IMR-90 (cell line): Measurements from ENCODE around the gene NUBPL. TPM values are rescaled to one million over a fixed set of nuclear protein-coding genes. Genes with fewer than 3 reads are reported as not detected.
A peak's percentile ranks its signal among the peaks of the same experiment; 100 is the strongest.

ENCODE experiments used
- ATAC-seq: fragments of 200-7000 bp; cut with Tn5 transposase; 2 replicates; pipeline ENCODE4 v1.9.1; 2020; ENCODE audit warnings: low read depth, mild to moderate bottlenecking, moderate library complexity
- BruUV-seq: library from RNA; stranded (reverse); fragments of 400-500 nt; replicated peaks from 2 replicates; lab custom pipeline; 2021; lab: Mats Ljungman, UMichigan
- CTCF ChIA-PET: fragments of 300-600 bp; formaldehyde crosslinking; extraction: SDS; loops from one replicate; lab custom pipeline; 2021; ENCODE audit warnings: antibody characterized with exemption; lab: Yijun Ruan, JAX
- POLR2A ChIA-PET: fragments of 300-600 bp; sonication (Branson Sonifier 250); formaldehyde crosslinking; loops from one replicate; lab custom pipeline; 2022; ENCODE audit warnings: antibody characterized with exemption; ENCODE audit not compliant: unreplicated experiment; lab: Charles Lee
- DNase-seq: peaks from one replicate; pipeline ENCODE4 v3.0.0; 2013
- H2AFZ ChIP-seq: replicated peaks from 2 replicates; pipeline ENCODE3; 2013; ENCODE audit warnings: low read length, mild to moderate bottlenecking; ENCODE audit not compliant: poor library complexity
- H2AK5ac ChIP-seq: 2 replicates; pipeline ENCODE4 v1.6.1; 2013; ENCODE audit warnings: low read depth, low read length, inconsistent platforms
- H2AK9ac ChIP-seq: replicated peaks from 2 replicates; pipeline ENCODE3; 2013; ENCODE audit warnings: mild to moderate bottlenecking, low read depth, low read length, moderate library complexity; ENCODE audit not compliant: poor library complexity
- H2BK120ac ChIP-seq: 2 replicates; pipeline ENCODE4 v1.6.1; 2013; ENCODE audit warnings: low read depth, low read length, inconsistent platforms
- H2BK15ac ChIP-seq: 3 replicates; pipeline ENCODE4 v1.6.1; 2013; ENCODE audit warnings: low read depth, low read length, inconsistent platforms
- H2BK20ac ChIP-seq: 2 replicates; pipeline ENCODE4 v1.6.1; 2013; ENCODE audit warnings: low read depth, mild to moderate bottlenecking, inconsistent platforms, low read length, moderate library complexity
- H2BK5ac ChIP-seq: 2 replicates; pipeline ENCODE4 v1.6.1; 2013; ENCODE audit warnings: mild to moderate bottlenecking, low read depth, low read length, inconsistent platforms; ENCODE audit not compliant: poor library complexity, severe bottlenecking
- H3K14ac ChIP-seq: replicated peaks from 2 replicates; pipeline ENCODE4 v1.6.1; 2013; ENCODE audit warnings: low read depth, low read length, inconsistent platforms
- H3K18ac ChIP-seq: 2 replicates; pipeline ENCODE4 v1.6.1; 2013; ENCODE audit warnings: low read depth, low read length, control low read depth
- H3K23ac ChIP-seq: 2 replicates; pipeline ENCODE4 v1.6.1; 2013; ENCODE audit warnings: low read depth, low read length, inconsistent platforms
- H3K27ac ChIP-seq: 2 replicates; pipeline ENCODE4 v1.5.1; 2013; ENCODE audit warnings: mild to moderate bottlenecking, control low read depth, low read length; ENCODE audit not compliant: insufficient read depth
- H3K27me3 ChIP-seq: 2 replicates; pipeline ENCODE4 v1.6.1; 2013; ENCODE audit warnings: low read length; ENCODE audit not compliant: control insufficient read depth, insufficient read depth
- H3K36me3 ChIP-seq: 2 replicates; pipeline ENCODE4 v1.6.1; 2013; ENCODE audit warnings: low read length, mixed read lengths; ENCODE audit not compliant: control insufficient read depth, insufficient read depth
- H3K4ac ChIP-seq: 2 replicates; pipeline ENCODE4 v1.6.1; 2013; ENCODE audit warnings: low read depth, low read length, inconsistent platforms
- H3K4me1 ChIP-seq: 2 replicates; pipeline ENCODE4 v1.6.1; 2013; ENCODE audit warnings: low read length, mixed read lengths; ENCODE audit not compliant: control insufficient read depth, insufficient read depth
- H3K4me2 ChIP-seq: 2 replicates; pipeline ENCODE4 v1.6.1; 2013; ENCODE audit warnings: low read depth, mild to moderate bottlenecking, control low read depth, low read length, moderate library complexity
- H3K4me3 ChIP-seq: 2 replicates; pipeline ENCODE4 v1.5.1; 2013; ENCODE audit warnings: low read depth, mild to moderate bottlenecking, control low read depth, low read length, moderate library complexity; ENCODE audit not compliant: insufficient read depth
- H3K56ac ChIP-seq: 2 replicates; pipeline ENCODE4 v1.6.1; 2013; ENCODE audit warnings: low read length, inconsistent platforms; ENCODE audit not compliant: insufficient read depth; ENCODE audit errors: extremely low read depth
- H3K79me1 ChIP-seq, 2 experiments: 2 replicates each; pipeline ENCODE4 v1.6.1; 2013; ENCODE audit warnings: low read length in 2 of 2, inconsistent platforms in 1 of 2, low read depth in 1 of 2
- H3K9ac ChIP-seq: 2 replicates; pipeline ENCODE4 v1.6.1; 2013; ENCODE audit warnings: low read depth, low read length, control low read depth
- H3K9me1 ChIP-seq: 2 replicates; pipeline ENCODE4 v1.6.1; 2013; ENCODE audit warnings: low read length, inconsistent platforms; ENCODE audit not compliant: insufficient read depth
- H3K9me3 ChIP-seq: 2 replicates; pipeline ENCODE4 v1.6.1; 2013; ENCODE audit warnings: low read length; ENCODE audit not compliant: control insufficient read depth, insufficient read depth
- H4K20me1 ChIP-seq: 2 replicates; pipeline ENCODE4 v1.6.1; 2013; ENCODE audit warnings: low read length, inconsistent platforms; ENCODE audit not compliant: insufficient read depth
- H4K5ac ChIP-seq: 2 replicates; pipeline ENCODE4 v1.6.1; 2013; ENCODE audit warnings: mild to moderate bottlenecking, low read depth, low read length, control low read depth
- H4K8ac ChIP-seq, 2 experiments: 2 replicates each; pipeline ENCODE4 v1.6.1; 2013; ENCODE audit warnings: low read depth in 2 of 2, low read length in 2 of 2, control low read depth in 1 of 2, inconsistent platforms in 1 of 2
- H4K91ac ChIP-seq: 2 replicates; pipeline ENCODE4 v1.6.1; 2013; ENCODE audit warnings: low read depth, low read length, inconsistent platforms; ENCODE audit not compliant: insufficient read depth
- MAFK ChIP-seq: IDR thresholded peaks from 2 replicates; pipeline ENCODE4 v1.6.1; 2012; ENCODE audit warnings: low read depth, low read length, improper control_type of control experiment
- SMC3 ChIP-seq: fragments of 150-350 bp; IDR thresholded peaks from 2 replicates; pipeline ENCODE4 v1.6.1; 2016; ENCODE audit warnings: low read depth, mild to moderate bottlenecking, antibody characterized with exemption, low read length, moderate library complexity
- dilution Hi-C: fragments of 300-500 bp; cut with HindIII; formaldehyde crosslinking; loops from one replicate; pipeline ENCODE4 v1.14.3; 2018; ENCODE audit warnings: low sequenced_read_pairs; ENCODE audit not compliant: unreplicated experiment
- in situ Hi-C: fragments of 300-500 bp; cut with MboI; formaldehyde crosslinking; loops from 3 replicates; pipeline ENCODE4 v1.14.3; 2019; ENCODE audit warnings: low sequenced_read_pairs, inconsistent platforms, mixed read lengths
- intact Hi-C: fragments of 100-400 bp; cut with micrococcal nuclease; formaldehyde crosslinking; loops from 2 replicates; pipeline ENCODE4 v1.10.0; 2022
- polyA plus RNA-seq, 3 experiments: library from polyadenylated mRNA; depleted of rRNA; stranded (reverse); fragments of >200 nt; gene quantifications; 2 replicates each; pipeline ENCODE4 v1.2.3, GENCODE V29; 2012; ENCODE audit warnings: low replicate concordance in 1 of 3
- total RNA-seq: library from RNA; depleted of rRNA; stranded (reverse); fragments of >200 nt; gene quantifications from 2 replicates; pipeline ENCODE4 v1.2.3, GENCODE V29; 2012

NUBPL gene
- total and polyA plus RNA-seq, 2 of the 4 experiments (the other 2 are of a cell fraction): 5.4 to 11.5 TPM

DNA sequence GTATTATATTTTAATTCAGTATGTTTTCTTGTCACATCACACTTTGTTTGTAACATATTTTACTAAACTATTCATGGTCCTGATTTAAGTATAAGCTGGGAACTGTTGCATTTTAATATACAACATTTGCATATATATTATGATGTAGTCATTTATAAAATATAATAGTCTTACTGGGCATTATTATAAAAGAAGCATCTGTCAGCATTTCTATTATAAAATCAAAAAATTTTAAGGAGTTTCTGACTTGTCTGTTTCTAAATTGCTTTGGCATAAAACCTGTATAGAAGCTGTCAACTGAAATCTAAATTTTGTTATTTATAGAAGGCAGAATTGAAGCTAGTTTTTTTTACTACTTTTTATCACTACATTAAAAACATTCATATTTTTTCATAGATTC, 166.6 kb downstream of the NUBPL start:
- Histone ChIP-seq H2AFZ (no peak overlapping the region), H2AK5ac (no peak overlapping the region), H3K4me2 (no peak overlapping the region), H3K36me3 (no peaks in the 10 kb centered on the region), H2BK15ac (no peak overlapping the region), H2BK20ac (no peak overlapping the region), H3K56ac (no peak overlapping the region), H3K14ac (no peak overlapping the region), H3K9ac (no peak overlapping the region), H2BK5ac (no peak overlapping the region), H3K23ac (no peak overlapping the region), H3K4ac (no peak overlapping the region), H3K79me1 (no peaks in the 10 kb centered on the region), H2AK9ac (no peak overlapping the region), H3K9me3 (no peaks in the 10 kb centered on the region), H4K91ac (no peak overlapping the region), H3K9me1 (no peaks in the 10 kb centered on the region), H3K27me3 (no peaks in the 10 kb centered on the region), H3K27ac (no peak overlapping the region), H4K5ac (no peak overlapping the region), H3K18ac (no peak overlapping the region), H3K4me3 (no peak overlapping the region), H4K20me1 (no peaks in the 10 kb centered on the region), H3K4me1 (no peaks in the 10 kb centered on the region), H2BK120ac (no peak overlapping the region), H4K8ac (no peak overlapping the region)
- TF ChIP-seq SMC3: no peak
- peak; percentile 43; the same call in 1 of the 2 replicates for TF ChIP-seq MAFK
- POLR2A ChIA-PET: no interaction called here
- in situ Hi-C loops: no loop called here
- CTCF ChIA-PET: interaction anchor here (1.4 kb wide), 1 partner anchor 11 kb away, joined by 3 read pairs; no protein-coding TSS in a partner anchor
- BruUV-seq: no TSS peak
- intact Hi-C loops: no loop called here
- dilution Hi-C loops: no loop called here
- DNase-seq: no peak
- ATAC-seq: no peak
